CD14-positive monocyte (primary cell): ENCODE measurements around the gene ACVR1. TPM values are rescaled to one million over a fixed set of nuclear protein-coding genes. Genes with fewer than 3 reads are reported as not detected.

Experiments
- DNase-seq, 3 donors: peaks; one replicate each; pipeline ENCODE4 v3.0.0-alpha.2; 2011 to 2022
- H2AFZ ChIP-seq: 2 replicates; pipeline ENCODE4 v1.6.0; 2012; ENCODE audit warnings: mild to moderate bottlenecking, low read depth, low read length, inconsistent platforms; ENCODE audit not compliant: insufficient read depth, poor library complexity, severe bottlenecking
- H3K27ac ChIP-seq, 2 donors: 1 replicate in 1 of 2; 2 replicates in 1 of 2; pipeline ENCODE4 v1.5.1; 2012 to 2013; ENCODE audit warnings: low read length in 2 of 2, control low read depth in 1 of 2, inconsistent platforms in 1 of 2, low read depth in 1 of 2, mild to moderate bottlenecking in 1 of 2
- H3K27me3 ChIP-seq, 2 donors: one replicate each; pipeline versions ENCODE4 v1.6.0 to v1.6.1; 2011 to 2013; ENCODE audit warnings: low read length in 2 of 2; ENCODE audit not compliant: control insufficient read depth in 2 of 2, insufficient read depth in 2 of 2
- H3K36me3 ChIP-seq, 2 donors: replicated peaks in 1 of 2; 1 replicate in 1 of 2; 2 replicates in 1 of 2; pipeline versions ENCODE4 v1.5.1 to v1.6.1; 2012 to 2013; ENCODE audit warnings: low read length in 2 of 2, control low read depth in 1 of 2, inconsistent platforms in 1 of 2, mild to moderate bottlenecking in 1 of 2; ENCODE audit not compliant: insufficient read depth in 2 of 2, control insufficient read depth in 1 of 2
- H3K4me1 ChIP-seq, 2 donors: 1 replicate in 1 of 2; 2 replicates in 1 of 2; pipeline versions ENCODE4 v1.5.1 to v1.6.1; 2012 to 2013; ENCODE audit warnings: low read length in 2 of 2, control low read depth in 1 of 2, inconsistent platforms in 1 of 2, mild to moderate bottlenecking in 1 of 2, moderate library complexity in 1 of 2; ENCODE audit not compliant: insufficient read depth in 2 of 2, control insufficient read depth in 1 of 2
- H3K4me2 ChIP-seq: replicated peaks from 2 replicates; pipeline ENCODE3; 2012; ENCODE audit warnings: low read length, moderate library complexity, mild to moderate bottlenecking; ENCODE audit not compliant: poor library complexity, severe bottlenecking; ENCODE audit errors: extremely low read depth
- H3K4me3 ChIP-seq, 3 experiments: fragments of 200-600 bp in 1 of 3; sonication (generic) in 1 of 3; replicated peaks in 1 of 3; 1 replicate in 2 of 3; 2 replicates in 1 of 3; pipeline ENCODE4 v1.5.1; 2011 to 2013; ENCODE audit warnings: low read length in 3 of 3, mild to moderate bottlenecking in 3 of 3, control low read depth in 2 of 3, low read depth in 2 of 3, inconsistent platforms in 1 of 3, moderate library complexity in 1 of 3
- H3K79me2 ChIP-seq: 2 replicates; pipeline ENCODE4 v1.6.0; 2012; ENCODE audit warnings: mild to moderate bottlenecking, control low read depth, inconsistent platforms, low read length, moderate library complexity; ENCODE audit not compliant: insufficient read depth
- H3K9ac ChIP-seq: 2 replicates; pipeline ENCODE4 v1.6.0; 2017; ENCODE audit warnings: low read length, mild to moderate bottlenecking; ENCODE audit not compliant: insufficient read depth, poor library complexity, severe bottlenecking
- H3K9me3 ChIP-seq, 2 donors: replicated peaks in 1 of 2; 1 replicate in 1 of 2; 2 replicates in 1 of 2; pipeline versions ENCODE4 v1.5.1 to v1.6.1; 2012 to 2013; ENCODE audit warnings: low read length in 2 of 2, control low read depth in 1 of 2; ENCODE audit not compliant: control insufficient read depth in 1 of 2, insufficient read depth in 1 of 2
- H4K20me1 ChIP-seq: 2 replicates; pipeline ENCODE4 v1.6.0; 2012; ENCODE audit warnings: mild to moderate bottlenecking, low read length, control low read depth, moderate library complexity; ENCODE audit not compliant: insufficient read depth
- H3K27ac Mint-ChIP-seq, 7 donors: one replicate each; pipeline ENCODE4 v1.8.0; 2020; ENCODE audit warnings: mild to moderate bottlenecking in 7 of 7, mixed read lengths in 7 of 7, moderate library complexity in 6 of 7, inconsistent platforms in 2 of 7
- H3K27me3 Mint-ChIP-seq, 3 donors: one replicate each; pipeline ENCODE4 v1.8.0; 2021 to 2022; ENCODE audit warnings: low read depth in 3 of 3, mild to moderate bottlenecking in 3 of 3, mixed read lengths in 3 of 3, moderate library complexity in 3 of 3, inconsistent platforms in 1 of 3
- H3K36me3 Mint-ChIP-seq, 2 donors: one replicate each; pipeline ENCODE4 v1.8.0; 2020; ENCODE audit warnings: mixed read lengths in 2 of 2, inconsistent platforms in 1 of 2, mild to moderate bottlenecking in 1 of 2
- H3K4me1 Mint-ChIP-seq: one replicate; pipeline ENCODE4 v1.8.0; 2020; ENCODE audit warnings: mild to moderate bottlenecking, mixed read lengths
- H3K4me3 Mint-ChIP-seq, 2 donors: one replicate each; pipeline ENCODE4 v1.8.0; 2020; ENCODE audit warnings: mild to moderate bottlenecking in 2 of 2, mixed read lengths in 2 of 2, moderate library complexity in 1 of 2
- H3K9me3 Mint-ChIP-seq, 7 donors: one replicate each; pipeline ENCODE4 v1.8.0; 2020 to 2022; ENCODE audit warnings: mixed read lengths in 7 of 7, mild to moderate bottlenecking in 6 of 7, moderate library complexity in 6 of 7, inconsistent platforms in 2 of 7
- WGBS: methylation state at CpG from one replicate; pipeline ENCODE4 v1.1.5; 2013; ENCODE audit warnings: missing lambda C conversion rate; ENCODE audit not compliant: insufficient coverage; 5-methylcytosine and 5-hydroxymethylcytosine counted together
- intact Hi-C, 2 donors: fragments of 100-400 bp; cut with micrococcal nuclease; formaldehyde crosslinking; loops; one replicate each; pipeline versions ENCODE4 v1.15.0 to v1.15.1; 2023
- polyA plus RNA-seq, 3 donors: library from polyadenylated mRNA; depleted of rRNA in 1 of 3; unstranded in 2 of 3; stranded (reverse) in 1 of 3; fragments of 300-500 nt in 2 of 3; fragments of >200 nt in 1 of 3; fragmentation: Illumina TruSeq in 2 of 3; gene quantifications; 1 replicate in 2 of 3; 2 replicates in 1 of 3; pipeline ENCODE4 v1.2.3, GENCODE V29; 2012 to 2021
- TF ChIP-seq, protein P1 (sequence below): fragments of 200-600 bp; IDR thresholded peaks from one replicate; pipeline ENCODE4 v1.8.0; 2022; ENCODE audit warnings: antibody characterized with exemption, mild to moderate bottlenecking

The ACVR1 gene
- polyA plus RNA-seq, 3 donors = 2.8 to 13.4 (median 4.9) TPM

DNA sequence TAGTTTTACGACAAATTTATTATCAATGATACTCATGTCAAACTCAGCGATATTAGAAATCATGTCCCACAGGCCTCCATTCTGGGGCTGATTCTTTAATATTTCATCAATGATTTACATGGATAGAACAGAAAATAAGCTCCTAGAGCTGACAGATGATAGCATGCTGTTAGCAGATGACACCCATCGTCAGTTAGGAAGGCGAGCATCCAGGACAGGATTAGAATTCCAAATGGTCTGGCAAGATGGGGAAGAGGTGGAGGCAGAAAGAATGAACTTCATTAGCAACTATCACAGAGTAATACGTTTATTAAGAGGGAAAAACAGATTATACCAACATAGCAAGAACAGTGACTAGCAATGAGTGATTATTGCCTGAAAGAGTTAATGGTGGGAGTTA is 46.2 kb upstream of the ACVR1 start:
- Histone ChIP-seq H3K4me3 (no peak overlapping the region), H3K79me2 (no peaks in the 10 kb centered on the region), H4K20me1 (no peaks in the 10 kb centered on the region), H3K36me3 (no peaks in the 10 kb centered on the region), H3K9ac (no peak overlapping the region), H3K27ac (no peak overlapping the region), H3K4me1 (no peaks in the 10 kb centered on the region), H3K4me2 (no peak overlapping the region), H3K27me3 (no peaks in the 10 kb centered on the region), H3K9me3 (peaks cover 0 to 2% of the 10 kb centered on the region in 2 donors), H2AFZ (no peak overlapping the region)
- no CpG with 5 or more reads among the region's 5 CpGs for WGBS
- TF ChIP-seq, protein P1, sequence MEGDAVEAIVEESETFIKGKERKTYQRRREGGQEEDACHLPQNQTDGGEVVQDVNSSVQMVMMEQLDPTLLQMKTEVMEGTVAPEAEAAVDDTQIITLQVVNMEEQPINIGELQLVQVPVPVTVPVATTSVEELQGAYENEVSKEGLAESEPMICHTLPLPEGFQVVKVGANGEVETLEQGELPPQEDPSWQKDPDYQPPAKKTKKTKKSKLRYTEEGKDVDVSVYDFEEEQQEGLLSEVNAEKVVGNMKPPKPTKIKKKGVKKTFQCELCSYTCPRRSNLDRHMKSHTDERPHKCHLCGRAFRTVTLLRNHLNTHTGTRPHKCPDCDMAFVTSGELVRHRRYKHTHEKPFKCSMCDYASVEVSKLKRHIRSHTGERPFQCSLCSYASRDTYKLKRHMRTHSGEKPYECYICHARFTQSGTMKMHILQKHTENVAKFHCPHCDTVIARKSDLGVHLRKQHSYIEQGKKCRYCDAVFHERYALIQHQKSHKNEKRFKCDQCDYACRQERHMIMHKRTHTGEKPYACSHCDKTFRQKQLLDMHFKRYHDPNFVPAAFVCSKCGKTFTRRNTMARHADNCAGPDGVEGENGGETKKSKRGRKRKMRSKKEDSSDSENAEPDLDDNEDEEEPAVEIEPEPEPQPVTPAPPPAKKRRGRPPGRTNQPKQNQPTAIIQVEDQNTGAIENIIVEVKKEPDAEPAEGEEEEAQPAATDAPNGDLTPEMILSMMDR = no peak
- H3K27me3 Mint-ChIP-seq = no peaks in the 10 kb centered on the region
- H3K4me3 Mint-ChIP-seq = no peak overlapping the region
- H3K36me3 Mint-ChIP-seq = no peaks in the 10 kb centered on the region
- intact Hi-C loops = no loop called here
- H3K9me3 Mint-ChIP-seq = peaks cover 0 to 4% (median 2%) of the 10 kb centered on the region in 7 donors
- DNase-seq = no peak
- H3K4me1 Mint-ChIP-seq = no peaks in the 10 kb centered on the region
- no peak overlapping the region for H3K27ac Mint-ChIP-seq

DNA sequence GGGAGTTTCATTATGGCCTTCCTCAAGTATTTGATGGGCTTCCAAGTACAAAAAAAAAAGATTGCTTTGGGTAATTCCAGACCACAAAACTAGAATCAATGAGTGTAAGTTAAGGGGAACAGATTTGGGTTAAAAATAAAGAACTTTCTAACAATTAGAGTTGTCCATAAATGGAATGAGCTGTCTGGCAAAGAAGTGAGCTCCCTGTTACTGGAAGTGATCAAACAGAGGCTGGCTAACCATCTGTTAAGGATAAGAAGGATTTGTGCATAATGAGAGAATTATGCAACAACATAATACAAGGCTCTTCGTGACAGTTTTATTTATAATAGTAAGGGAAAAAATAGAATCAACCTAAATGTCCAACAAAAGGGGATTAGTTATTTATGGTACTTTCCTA is 44.6 kb upstream of the ACVR1 start:
- H3K27ac Mint-ChIP-seq = no peak overlapping the region
- no peak for DNase-seq
- peaks cover 0 to 2% of the 10 kb centered on the region in 2 donors for H3K9me3 ChIP-seq
- no peaks in the 10 kb centered on the region for H3K36me3 ChIP-seq
- H3K4me3 ChIP-seq = no peak overlapping the region
- TF ChIP-seq, protein P1 = no peak
- no peaks in the 10 kb centered on the region for H3K27me3 Mint-ChIP-seq
- no peaks in the 10 kb centered on the region for H3K79me2 ChIP-seq
- no peak overlapping the region for H3K27ac ChIP-seq
- WGBS = no CpG with 5 or more reads among the region's 1 CpG
- no peaks in the 10 kb centered on the region for H3K36me3 Mint-ChIP-seq
- H3K27me3 ChIP-seq = no peaks in the 10 kb centered on the region
- no peak overlapping the region for H3K4me3 Mint-ChIP-seq
- no peak overlapping the region for H3K4me2 ChIP-seq
- no peak overlapping the region for H3K9ac ChIP-seq
- H2AFZ ChIP-seq = no peak overlapping the region
- H3K9me3 Mint-ChIP-seq = peaks cover 0 to 10% (median 4%) of the 10 kb centered on the region in 7 donors
- H3K4me1 ChIP-seq = no peaks in the 10 kb centered on the region
- intact Hi-C loops = no loop called here
- H4K20me1 ChIP-seq = no peaks in the 10 kb centered on the region
- no peaks in the 10 kb centered on the region for H3K4me1 Mint-ChIP-seq
